GM12892 (cell line): Measurements from ENCODE around the gene CPEB3.
"Not testable (repeated sequence)": the region's sequence is repeated elsewhere in the genome, so short reads cannot be mapped to it uniquely, and the experiment has no call there.

Source experiments
- POLR2A ChIP-seq: IDR thresholded peaks from 2 replicates; pipeline ENCODE4 v1.6.1; 2011; ENCODE audit warnings: low read depth, low read length, control low read depth
- POLR2AphosphoS5 ChIP-seq: IDR thresholded peaks from 2 replicates; pipeline ENCODE4 v1.6.1; 2011; ENCODE audit warnings: low read depth, low read length, control low read depth

DNA sequence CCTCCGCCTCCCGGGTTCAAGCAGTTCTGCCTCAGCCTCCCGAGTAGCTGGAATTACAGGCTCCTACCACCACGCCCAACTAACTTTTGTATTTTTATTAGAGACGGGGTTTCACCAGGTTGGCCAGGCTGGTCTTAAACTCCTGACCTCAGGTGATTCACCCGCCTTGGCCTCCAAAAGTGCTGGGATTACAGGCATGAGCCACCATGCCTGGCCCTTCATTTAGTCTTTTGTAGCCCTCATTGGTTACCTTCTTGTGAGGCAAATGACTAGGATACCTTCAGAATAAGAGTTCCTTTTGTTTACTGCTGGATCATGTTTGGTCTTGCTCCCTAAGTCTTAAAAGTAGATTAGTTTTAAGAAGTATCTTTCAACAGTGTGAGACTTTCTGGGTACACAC lies 39.0 kb upstream of the CPEB3 start:
- not testable (repeated sequence) for TF ChIP-seq POLR2AphosphoS5, POLR2A
